ENCODE measurements around the gene NOS2.
"Not testable (repeated sequence)": the region's sequence is repeated elsewhere in the genome, so short reads cannot be mapped to it uniquely, and the experiment has no call there.

The NOS2 gene

DNA sequence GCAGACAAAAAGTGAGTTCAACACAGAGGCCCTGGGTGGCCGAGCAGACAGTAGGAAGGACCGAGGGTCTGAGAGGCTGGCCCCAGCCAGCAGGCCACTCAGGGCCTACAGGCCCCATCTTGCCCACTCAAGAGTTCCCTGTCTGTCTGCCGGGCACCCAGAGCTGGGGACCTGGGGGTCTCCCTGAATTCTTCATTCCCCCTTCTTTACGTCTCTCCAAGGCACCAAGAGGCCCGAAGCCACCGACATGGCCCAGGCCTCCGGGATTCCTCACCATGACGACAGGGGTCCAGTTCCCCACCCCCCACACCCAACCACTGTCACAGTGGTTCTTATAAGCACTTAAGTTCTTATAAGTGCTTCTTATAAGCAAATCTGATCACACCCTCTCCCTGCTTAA lies 49.2 kb downstream of the NOS2 start:
- no peak for DNase-seq (ENCODE audit: low read depth)

GRCh38 chr17:27749562-27750150 lies 50.7 kb downstream of the NOS2 start:
- not testable (repeated sequence) for DNase-seq (ENCODE audit: low read depth)

More for the DNA sequence above, 49.2 kb downstream of the NOS2 start:
- no peak overlapping the region for H3K4me3 ChIP-seq (ENCODE audit: control insufficient read depth, low read depth, low read length)
- TF ChIP-seq CTCF (IDR thresholded peaks at IDR 0.05; ENCODE audit: control insufficient read depth, insufficient read depth, low read depth, low read length, missing control alignments) = no peak

DNA sequence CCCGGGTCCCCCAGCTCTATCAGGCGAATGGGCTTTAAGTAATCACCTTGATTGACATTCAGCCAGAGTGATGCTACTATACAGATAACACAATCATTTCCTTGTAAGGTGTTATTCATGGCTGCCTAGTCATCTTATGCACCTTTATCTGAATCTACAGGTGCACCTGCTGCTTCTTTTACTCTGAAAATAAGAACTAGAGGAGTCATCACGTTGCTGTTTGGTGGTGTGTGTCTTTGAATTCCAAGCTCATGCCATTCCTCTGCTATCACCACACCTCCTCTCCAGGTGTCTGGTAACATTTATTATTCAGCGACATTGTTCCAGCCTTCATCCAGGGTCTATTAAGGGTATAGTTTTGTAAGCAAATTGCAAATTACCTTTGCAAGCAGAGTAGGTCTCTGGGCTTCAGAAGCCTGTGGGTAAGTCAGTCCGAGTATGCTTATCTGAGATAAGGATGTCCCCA lies 51.9 kb downstream of the NOS2 start:
- no peak for DNase-seq (ENCODE audit: low read depth)
- H3K4me3 ChIP-seq (ENCODE audit: control insufficient read depth, low read depth, low read length) = no peak overlapping the region

More at GRCh38 chr17:27749562-27750150, 50.7 kb downstream of the NOS2 start:
- not testable (repeated sequence) for H3K4me3 ChIP-seq (ENCODE audit: control insufficient read depth, low read depth, low read length)

GRCh38 chr17:27747462-27748359 lies 52.6 kb downstream of the NOS2 start:
- H3K4me3 ChIP-seq (ENCODE audit: control insufficient read depth, low read depth, low read length) = no peak overlapping the region
- DNase-seq (ENCODE audit: low read depth) = no peak
- peak; percentile 24 for TF ChIP-seq CTCF (IDR thresholded peaks at IDR 0.05; ENCODE audit: control insufficient read depth, insufficient read depth, low read depth, low read length, missing control alignments)

More for the DNA sequence above, 51.9 kb downstream of the NOS2 start:
- no peak for TF ChIP-seq CTCF (IDR thresholded peaks at IDR 0.05; ENCODE audit: control insufficient read depth, insufficient read depth, low read depth, low read length, missing control alignments)

- H3K4me3 ChIP-seq (ENCODE audit: control insufficient read depth, low read depth, low read length) = no peak overlapping the region
- DNase-seq (ENCODE audit: low read depth) = no peak
- no peak for TF ChIP-seq CTCF (IDR thresholded peaks at IDR 0.05; ENCODE audit: control insufficient read depth, insufficient read depth, low read depth, low read length, missing control alignments)
Measured at GRCh38 chr17:27746881-27747280, 53.4 kb downstream of the NOS2 start.

DNA sequence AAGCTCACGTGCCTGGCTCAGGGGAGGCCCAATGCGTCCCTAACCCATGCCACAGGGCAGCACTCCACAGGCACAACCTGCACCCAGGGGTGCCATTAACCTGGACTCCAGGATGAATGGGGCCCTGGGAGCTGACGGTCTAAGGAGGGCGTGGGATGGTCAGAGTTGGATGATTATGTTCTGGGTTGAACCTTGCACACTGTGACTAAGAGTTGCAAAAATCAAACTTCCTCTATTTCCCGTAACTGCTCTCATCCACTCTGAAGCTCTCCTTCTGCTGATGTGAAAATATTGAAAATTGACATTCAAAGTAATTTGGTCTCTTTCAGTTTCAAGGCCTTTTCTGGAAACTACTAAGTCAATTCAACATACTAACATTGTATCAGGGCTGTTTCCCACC lies 54.0 kb downstream of the NOS2 start:
- DNase-seq (ENCODE audit: low read depth); H3K4me3 ChIP-seq (ENCODE audit: control insufficient read depth, low read depth, low read length): not testable (repeated sequence)

GRCh38 chr17:27745207-27745830 lies 55.0 kb downstream of the NOS2 start:
- not testable (repeated sequence) for DNase-seq (ENCODE audit: low read depth); H3K4me3 ChIP-seq (ENCODE audit: control insufficient read depth, low read depth, low read length)

DNA sequence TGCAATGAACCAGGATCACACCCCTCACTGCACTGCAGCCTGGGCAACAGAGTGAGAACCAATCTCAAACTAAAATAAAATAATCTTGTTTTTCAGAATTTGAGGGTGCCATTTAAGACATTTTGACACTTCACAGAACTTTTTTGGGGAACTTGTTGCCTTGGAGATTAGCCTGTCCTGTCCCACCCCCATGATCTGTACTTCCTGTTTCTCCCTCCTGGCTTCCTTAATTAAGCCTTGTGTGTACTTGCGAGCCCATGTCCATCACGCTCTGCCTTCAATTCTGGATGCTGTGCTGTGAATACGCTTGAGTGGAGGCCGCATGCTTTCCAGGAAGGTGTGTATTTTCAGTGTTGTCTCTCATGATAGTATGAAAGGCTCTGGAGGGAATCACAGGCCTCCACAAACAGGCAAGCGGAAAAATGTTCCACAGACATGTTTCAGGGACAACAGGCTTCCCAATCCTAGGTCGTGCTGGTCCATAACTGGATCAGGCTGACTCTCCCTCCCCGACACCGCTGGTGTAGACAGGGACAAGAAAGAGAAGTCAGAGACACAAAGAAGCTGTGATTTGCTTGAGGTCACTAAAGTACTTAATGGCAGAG lies 56.9 kb downstream of the NOS2 start:
- no peak for DNase-seq (ENCODE audit: low read depth)
- TF ChIP-seq CTCF (IDR thresholded peaks at IDR 0.05; ENCODE audit: control insufficient read depth, insufficient read depth, low read depth, low read length, missing control alignments) = no peak
- H3K4me3 ChIP-seq (ENCODE audit: control insufficient read depth, low read depth, low read length) = no peak overlapping the region
